Subcutaneous adipose tissue (tissue), 4 donors: ENCODE measurements around the gene LRRC27. TPM values are rescaled to one million over a fixed set of nuclear protein-coding genes. Genes with fewer than 3 reads are reported as not detected.

Source experiments
- CTCF ChIP-seq: fragments of 450-650 bp; IDR thresholded peaks from one replicate; pipeline ENCODE4 v1.5.1; 2016; ENCODE audit warnings: low read depth, mild to moderate bottlenecking, control low read depth, antibody characterized with exemption, moderate library complexity
- total RNA-seq, 4 donors: library from RNA; depleted of rRNA; stranded (reverse); fragments of >200 nt; gene quantifications; one replicate each; pipeline ENCODE4 v1.1.0, GENCODE V29; 2016

LRRC27 gene
- total RNA-seq, 4 donors from 2014 or later, result 7.7 to 11.6 (median 9.9) TPM

- no peak for TF ChIP-seq CTCF
These were observed 7.8 kb upstream of the LRRC27 start for GRCh38 chr10:132324186-132324585.

GRCh38 chr10:132326344-132326889 lies 5.6 kb upstream of the LRRC27 start:
- no peak for TF ChIP-seq CTCF

- TF ChIP-seq CTCF, result no peak
These were observed 5.1 kb upstream of the LRRC27 start for GRCh38 chr10:132326925-132327324.

GRCh38 chr10:132328106-132328505 lies 3.9 kb upstream of the LRRC27 start:
- no peak for TF ChIP-seq CTCF

- TF ChIP-seq CTCF, result no peak
These were observed 3.3 kb upstream of the LRRC27 start for GRCh38 chr10:132328738-132329137.

- no peak for TF ChIP-seq CTCF
These were observed 2.2 kb upstream of the LRRC27 start for GRCh38 chr10:132329565-132330485.

- no peak for TF ChIP-seq CTCF
These were observed 1.5 kb upstream of the LRRC27 start for GRCh38 chr10:132330486-132330833.
